ENCODE data around the gene NOTCH1.

Gene NOTCH1

GRCh38 chr9:136543280-136543679, 2.6 kb downstream of the NOTCH1 start:
- Histone ChIP-seq H3K36me3 (replicated peaks; ENCODE audit: insufficient read depth, low read length) (no peaks in the 10 kb centered on the region), H3K9me3 (replicated peaks; ENCODE audit: insufficient read depth, low read length) (no peaks in the 10 kb centered on the region), H4K20me1 (ENCODE audit: insufficient read depth, low read length) (peaks cover 3% of the 10 kb centered on the region; the same call in 1 of the 2 replicates), H3K27me3 (replicated peaks; ENCODE audit: insufficient read depth, low read length) (no peaks in the 10 kb centered on the region), H3F3A (ENCODE audit: insufficient read depth, low read length) (peaks cover 37% of the 10 kb centered on the region), H3K4me3 (ENCODE audit: low read length) (no peak overlapping the region), H2AFZ (ENCODE audit: low read length) (no peak overlapping the region), H3K4me1 (ENCODE audit: low read length) (peaks cover 31% of the 10 kb centered on the region), H3K9me2 (replicated peaks; ENCODE audit: insufficient read depth, low read length) (no peaks in the 10 kb centered on the region), H3K79me2 (ENCODE audit: low read length) (peaks cover 56% of the 10 kb centered on the region), H3K4me2 (ENCODE audit: low read depth, low read length) (no peak overlapping the region), H3K9ac (ENCODE audit: low read length) (no peak overlapping the region), H3K27ac (ENCODE audit: low read length) (no peak overlapping the region)
- TF ChIP-seq CTCF (IDR thresholded peaks at IDR 0.05; ENCODE audit: low read length) (no peak), EZH2phosphoT487 (IDR thresholded peaks at IDR 0.05; ENCODE audit: low read length) (no peak), EZH2 (optimal IDR thresholded peaks at IDR 0.05; ENCODE audit: low read depth, low read length) (no peak)
- DNase-seq, result no peak

- Histone ChIP-seq H3K4me3 (ENCODE audit: low read length) (no peak overlapping the region), H3K4me1 (ENCODE audit: low read length) (peaks cover 40% of the 10 kb centered on the region), H3K9me3 (replicated peaks; ENCODE audit: insufficient read depth, low read length) (no peaks in the 10 kb centered on the region), H3K9ac (ENCODE audit: low read length) (no peak overlapping the region), H3K4me2 (ENCODE audit: low read depth, low read length) (no peak overlapping the region), H3K36me3 (replicated peaks; ENCODE audit: insufficient read depth, low read length) (no peaks in the 10 kb centered on the region), H3K79me2 (ENCODE audit: low read length) (peaks cover 64% of the 10 kb centered on the region), H3F3A (ENCODE audit: insufficient read depth, low read length) (peaks cover 42% of the 10 kb centered on the region), H3K27ac (ENCODE audit: low read length) (no peak overlapping the region), H3K27me3 (replicated peaks; ENCODE audit: insufficient read depth, low read length) (no peaks in the 10 kb centered on the region), H4K20me1 (ENCODE audit: insufficient read depth, low read length) (peaks cover 3% of the 10 kb centered on the region; the same call in 1 of the 2 replicates), H3K9me2 (replicated peaks; ENCODE audit: insufficient read depth, low read length) (no peaks in the 10 kb centered on the region), H2AFZ (ENCODE audit: low read length) (no peak overlapping the region)
- TF ChIP-seq EZH2 (optimal IDR thresholded peaks at IDR 0.05; ENCODE audit: low read depth, low read length) (no peak), CTCF (IDR thresholded peaks at IDR 0.05; ENCODE audit: low read length) (no peak), EZH2phosphoT487 (IDR thresholded peaks at IDR 0.05; ENCODE audit: low read length) (no peak)
- no peak for DNase-seq
Observed at GRCh38 chr9:136542241-136543040, 3.4 kb downstream of the NOTCH1 start.

GRCh38 chr9:136541709-136542108, 4.1 kb downstream of the NOTCH1 start:
- no peaks in the 10 kb centered on the region for H3K36me3 ChIP-seq (replicated peaks; ENCODE audit: insufficient read depth, low read length)
- H3K79me2 ChIP-seq (ENCODE audit: low read length), result peaks cover 72% of the 10 kb centered on the region
- no peak overlapping the region for H2AFZ ChIP-seq (ENCODE audit: low read length)
- H3F3A ChIP-seq (ENCODE audit: insufficient read depth, low read length), result peaks cover 40% of the 10 kb centered on the region
- DNase-seq, result no peak
- H3K27me3 ChIP-seq (replicated peaks; ENCODE audit: insufficient read depth, low read length), result no peaks in the 10 kb centered on the region
- no peak overlapping the region for H3K4me3 ChIP-seq (ENCODE audit: low read length)
- no peak overlapping the region for H3K4me2 ChIP-seq (ENCODE audit: low read depth, low read length)
- TF ChIP-seq EZH2phosphoT487 (IDR thresholded peaks at IDR 0.05; ENCODE audit: low read length) (no peak), CTCF (IDR thresholded peaks at IDR 0.05; ENCODE audit: low read length) (no peak), EZH2 (optimal IDR thresholded peaks at IDR 0.05; ENCODE audit: low read depth, low read length) (no peak)
- H3K9ac ChIP-seq (ENCODE audit: low read length), result no peak overlapping the region
- H3K9me2 ChIP-seq (replicated peaks; ENCODE audit: insufficient read depth, low read length), result no peaks in the 10 kb centered on the region
- H3K27ac ChIP-seq (ENCODE audit: low read length), result no peak overlapping the region
- H3K9me3 ChIP-seq (replicated peaks; ENCODE audit: insufficient read depth, low read length), result no peaks in the 10 kb centered on the region
- H4K20me1 ChIP-seq (ENCODE audit: insufficient read depth, low read length), result peaks cover 3% of the 10 kb centered on the region; the same call in 1 of the 2 replicates
- H3K4me1 ChIP-seq (ENCODE audit: low read length), result peaks cover 39% of the 10 kb centered on the region
